DMS153 (cell line): ENCODE measurements around the gene KCTD21.

Source experiments
- DNase-seq: peaks from one replicate; lab custom pipeline; 2025; lab: John Stamatoyannopoulos, UW

The KCTD21 gene

DNA sequence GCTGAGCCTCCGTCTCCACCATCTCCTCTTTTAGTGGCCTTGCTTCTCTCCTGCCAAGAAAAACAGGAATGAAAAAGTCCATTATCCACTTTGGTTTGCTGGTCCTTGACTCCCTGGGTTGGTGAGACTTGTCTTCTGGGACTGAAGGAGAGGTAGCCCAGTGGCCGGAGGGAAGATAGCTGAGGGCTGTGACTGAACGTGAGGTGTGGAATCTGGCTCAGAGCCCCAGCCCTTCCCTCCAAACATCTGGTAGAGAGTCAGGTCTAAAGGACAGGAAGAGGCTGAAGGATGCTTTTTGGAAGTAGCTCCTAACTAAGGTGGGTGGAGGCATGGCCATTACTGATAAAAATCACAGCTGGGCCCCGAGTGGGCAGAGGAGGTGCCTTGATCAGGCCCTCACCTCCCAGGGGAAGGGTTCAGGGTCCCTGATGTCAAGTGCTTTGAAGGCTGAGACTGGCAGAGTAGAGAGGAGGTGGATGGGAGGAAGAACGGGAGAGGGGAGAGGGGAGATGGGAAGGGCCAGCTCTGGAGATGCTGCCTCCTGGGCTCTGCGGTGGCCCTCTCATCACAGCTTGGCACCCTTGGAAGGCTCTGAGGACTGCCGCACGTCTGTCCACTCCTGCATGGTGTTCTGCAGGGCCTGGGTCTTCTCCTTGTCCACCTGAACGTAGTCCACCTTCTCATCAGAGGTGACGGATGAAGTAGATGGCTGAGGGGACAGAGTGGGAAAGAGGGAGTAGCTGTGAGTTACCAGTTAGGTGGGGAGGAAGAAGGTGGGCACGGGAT, 30.5 kb upstream of the KCTD21 start:
- DNase-seq: no peak

- DNase-seq: no peak
Measured at GRCh38 chr11:78217650-78218541, 29.5 kb upstream of the KCTD21 start.

DNA sequence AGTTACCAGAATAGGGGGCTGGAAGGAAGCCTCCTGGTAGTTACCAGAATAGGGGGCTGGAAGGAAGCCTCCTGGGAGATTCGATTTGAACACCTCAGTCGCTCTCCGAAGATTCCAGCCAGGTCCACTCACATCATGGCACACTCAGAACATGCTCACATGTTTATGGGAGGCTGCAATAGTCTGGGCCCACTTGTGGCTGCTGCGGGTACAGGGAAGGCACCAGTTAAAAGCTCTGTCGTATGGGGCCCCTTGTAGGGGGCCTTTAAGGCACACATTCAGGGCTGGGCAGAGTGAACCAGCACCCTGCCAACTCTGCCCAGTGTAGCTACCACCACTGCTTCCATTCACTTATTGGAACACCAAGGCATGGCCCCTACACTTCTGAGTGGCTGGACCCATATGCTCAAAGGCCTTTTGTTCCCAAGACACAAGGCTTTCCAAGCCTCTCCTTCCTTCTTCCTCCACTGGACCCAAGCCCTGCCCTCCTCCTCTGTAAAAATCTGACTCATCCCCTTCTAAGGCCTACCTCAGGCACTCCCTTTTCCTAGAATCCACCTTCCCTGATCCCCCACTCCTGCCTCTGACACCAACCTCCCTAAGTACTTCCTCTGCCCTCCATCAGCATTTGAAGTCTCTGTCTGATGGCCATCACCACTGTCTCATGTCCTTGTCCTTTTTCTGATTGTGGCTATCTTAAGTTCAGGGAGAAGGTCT, 28.3 kb upstream of the KCTD21 start:
- DNase-seq: no peak

DNA sequence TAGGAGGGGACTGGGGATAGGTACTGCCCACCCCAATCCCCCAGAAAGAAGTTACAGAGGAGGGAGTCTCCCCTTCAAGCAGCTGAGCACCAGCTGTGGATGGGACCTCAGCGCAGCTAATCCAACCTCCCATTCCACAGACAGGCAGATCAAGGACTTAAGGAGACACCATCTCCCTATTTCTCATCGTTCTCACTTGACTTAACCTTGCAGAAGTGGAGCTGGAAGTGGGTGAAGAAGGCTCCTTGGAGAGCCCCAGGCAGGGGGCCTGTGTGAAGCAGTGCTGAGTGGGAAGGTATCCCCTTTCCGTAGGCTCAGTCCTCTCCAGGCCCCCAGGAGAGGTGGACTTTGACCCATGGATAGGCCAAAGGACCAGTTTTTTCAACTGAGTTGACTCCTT, 27.6 kb upstream of the KCTD21 start:
- no peak for DNase-seq

DNA sequence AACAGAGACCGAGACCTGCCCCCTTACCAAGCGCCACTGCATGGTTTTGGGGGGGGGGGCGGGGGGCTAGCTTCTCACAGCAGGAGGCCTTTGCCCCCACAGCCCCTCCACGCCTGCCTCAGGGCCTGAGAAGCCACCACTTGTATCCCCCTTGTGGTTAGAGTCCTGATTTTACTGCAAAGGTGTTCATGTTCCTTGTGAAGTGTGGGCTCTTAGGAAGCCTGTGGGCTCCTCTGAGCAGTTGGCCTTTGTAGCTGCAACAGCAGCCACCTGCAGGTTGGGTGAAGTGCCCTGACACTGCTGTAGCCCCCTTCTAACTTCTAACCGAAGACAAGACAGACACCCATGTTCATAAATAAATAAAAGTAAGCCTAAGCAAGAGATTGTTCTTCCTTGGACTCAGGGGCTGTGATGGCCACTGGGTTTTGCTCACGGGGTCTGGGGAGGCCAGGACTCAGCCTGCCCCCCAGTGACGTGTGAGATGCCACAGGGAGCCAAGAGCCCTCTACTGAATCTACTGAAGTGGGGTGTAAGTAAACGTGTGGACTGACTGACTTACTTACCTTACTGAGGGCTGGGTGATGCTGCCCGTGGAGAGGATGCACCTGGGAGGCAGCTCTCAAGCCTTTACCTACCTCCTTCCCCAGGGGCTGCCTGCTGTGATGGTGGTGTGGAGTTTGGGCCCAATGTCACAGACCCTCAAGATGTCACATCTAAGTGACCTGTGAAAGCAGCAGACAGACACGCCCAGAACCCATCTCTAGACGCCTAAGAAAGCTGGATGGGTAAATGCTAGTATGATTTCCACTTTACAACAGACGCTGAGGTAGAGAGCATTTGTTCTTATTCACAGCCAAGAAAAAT, 26.1 kb upstream of the KCTD21 start:
- no peak for DNase-seq

- DNase-seq: no peak
Measured at GRCh38 chr11:78213526-78214330, 25.3 kb upstream of the KCTD21 start.

- no peak for DNase-seq
Measured at GRCh38 chr11:78212586-78213371, 24.4 kb upstream of the KCTD21 start.

- DNase-seq: no peak
Measured at GRCh38 chr11:78211565-78211964, 23.1 kb upstream of the KCTD21 start.

DNA sequence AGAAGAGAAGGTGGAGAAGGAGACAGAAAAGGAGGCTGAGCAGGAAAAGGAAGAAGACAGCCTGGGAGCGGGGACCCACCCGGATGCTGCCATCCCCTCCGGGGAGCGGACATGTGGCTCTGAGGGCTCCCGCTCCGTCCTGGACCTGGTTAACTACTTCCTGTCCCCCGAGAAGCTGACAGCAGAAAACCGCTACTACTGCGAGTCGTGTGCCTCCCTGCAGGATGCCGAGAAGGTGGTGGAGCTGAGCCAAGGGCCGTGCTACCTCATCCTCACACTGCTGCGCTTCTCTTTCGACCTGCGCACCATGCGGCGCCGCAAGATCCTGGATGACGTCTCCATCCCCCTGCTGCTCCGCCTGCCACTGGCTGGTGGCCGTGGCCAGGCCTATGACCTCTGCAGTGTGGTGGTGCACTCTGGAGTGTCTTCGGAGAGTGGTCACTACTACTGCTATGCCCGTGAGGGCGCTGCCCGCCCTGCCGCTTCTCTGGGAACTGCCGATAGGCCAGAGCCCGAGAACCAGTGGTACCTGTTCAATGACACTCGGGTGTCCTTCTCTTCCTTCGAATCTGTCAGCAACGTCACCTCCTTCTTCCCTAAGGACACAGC, 21.7 kb upstream of the KCTD21 start:
- DNase-seq: no peak

DNA sequence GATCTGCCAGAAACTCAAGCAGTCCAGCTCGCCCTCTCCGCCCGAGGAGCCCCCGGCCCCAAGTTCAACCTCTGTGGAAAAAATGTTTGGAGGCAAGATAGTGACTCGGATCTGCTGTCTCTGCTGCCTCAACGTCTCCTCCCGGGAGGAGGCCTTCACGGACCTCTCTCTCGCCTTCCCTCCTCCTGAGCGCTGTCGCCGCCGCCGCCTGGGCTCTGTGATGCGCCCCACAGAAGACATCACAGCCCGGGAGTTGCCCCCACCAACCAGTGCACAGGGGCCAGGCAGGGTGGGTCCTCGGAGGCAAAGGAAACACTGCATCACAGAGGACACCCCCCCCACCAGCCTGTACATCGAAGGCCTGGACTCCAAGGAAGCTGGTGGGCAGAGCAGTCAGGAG, 21.1 kb upstream of the KCTD21 start:
- DNase-seq: no peak

DNA sequence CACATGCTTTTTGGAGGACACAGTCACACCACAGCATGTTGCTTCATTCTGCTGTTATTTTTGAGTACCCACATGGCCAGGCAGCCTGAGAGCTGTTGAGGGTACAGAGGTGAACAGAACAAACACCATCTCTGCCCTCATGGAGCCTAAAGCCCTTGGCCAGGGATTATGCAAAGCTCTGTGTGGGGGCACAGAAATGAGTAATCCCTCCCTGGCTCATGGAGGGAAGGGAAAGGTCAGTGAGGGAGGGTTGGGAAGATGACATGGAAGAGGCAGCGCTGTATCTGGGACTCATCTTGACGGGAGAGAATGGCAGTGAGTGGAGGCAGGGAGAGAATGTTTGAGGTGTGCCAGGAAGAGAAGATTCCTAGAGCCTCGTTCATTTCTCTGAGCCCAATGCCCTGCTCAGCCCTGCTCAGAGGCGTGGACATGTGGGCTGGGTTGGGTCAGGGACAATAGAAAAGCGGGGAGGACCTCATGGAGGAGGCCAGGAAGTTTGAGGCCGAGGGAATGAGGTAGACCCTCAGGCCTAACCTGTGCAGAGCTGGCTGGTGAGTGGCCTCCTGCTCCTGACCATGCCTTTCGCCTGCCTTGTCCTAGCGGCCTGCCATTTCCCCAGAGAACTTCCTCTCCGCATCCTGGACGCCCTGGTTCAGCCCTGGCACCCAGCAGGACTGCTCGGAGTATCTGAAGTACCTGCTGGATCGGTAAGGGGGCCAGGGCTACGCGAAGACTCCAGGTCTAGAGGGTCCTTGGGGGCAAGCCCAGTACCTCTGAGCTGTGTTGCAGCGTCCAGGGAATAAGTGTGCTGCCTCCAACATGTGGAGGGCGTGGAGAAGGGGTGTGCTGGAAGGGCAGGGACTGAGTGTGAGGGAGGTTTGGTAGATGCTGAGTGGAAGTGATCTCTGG, 20.1 kb upstream of the KCTD21 start:
- no peak for DNase-seq

- DNase-seq: no peak
Measured at GRCh38 chr11:78207532-78208256, 19.3 kb upstream of the KCTD21 start.

- no peak for DNase-seq
Measured at GRCh38 chr11:78205691-78206090, 17.3 kb upstream of the KCTD21 start.

DNA sequence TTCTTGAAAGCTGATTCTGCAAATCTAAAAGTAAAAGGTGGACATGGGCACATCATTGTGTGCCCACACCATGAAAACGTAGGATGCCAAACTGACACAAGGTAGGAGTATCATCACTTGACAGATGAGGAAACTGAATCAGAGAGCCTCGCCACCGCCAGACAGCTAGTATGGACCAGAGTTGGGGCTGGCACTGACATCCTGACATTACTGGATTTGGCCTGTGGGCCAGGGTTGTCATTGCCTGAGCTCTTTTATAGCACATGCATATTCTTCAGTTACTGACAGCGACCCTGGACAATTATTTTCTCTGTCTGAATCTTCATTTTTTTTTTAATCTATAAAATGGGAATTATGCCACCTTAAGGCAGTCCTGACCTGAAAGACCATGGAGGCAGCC, 16.8 kb upstream of the KCTD21 start:
- no peak for DNase-seq

- DNase-seq: no peak
Measured at GRCh38 chr11:78203184-78203583, 14.8 kb upstream of the KCTD21 start.

DNA sequence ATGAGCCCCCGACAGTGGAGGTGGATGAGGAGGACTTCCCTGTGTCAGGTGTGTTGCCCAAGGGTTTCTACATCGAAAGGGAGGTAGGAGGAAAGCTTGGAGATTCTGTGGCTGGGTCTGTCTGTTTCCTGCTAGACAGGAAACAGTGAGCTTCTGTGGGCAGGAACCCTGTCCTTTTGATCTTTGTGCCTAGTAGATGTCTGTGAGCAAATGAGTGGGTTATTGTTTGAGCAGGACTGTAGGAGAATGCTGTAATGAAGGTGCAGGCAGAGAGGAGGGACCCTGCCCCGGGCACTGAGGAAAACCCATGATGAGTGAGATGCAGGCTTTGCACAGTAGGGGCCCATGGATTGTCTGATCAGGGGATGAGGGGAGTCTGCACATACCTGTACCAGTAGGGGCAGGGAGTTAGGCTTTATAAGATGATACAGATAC, 14.3 kb upstream of the KCTD21 start:
- no peak for DNase-seq

DNA sequence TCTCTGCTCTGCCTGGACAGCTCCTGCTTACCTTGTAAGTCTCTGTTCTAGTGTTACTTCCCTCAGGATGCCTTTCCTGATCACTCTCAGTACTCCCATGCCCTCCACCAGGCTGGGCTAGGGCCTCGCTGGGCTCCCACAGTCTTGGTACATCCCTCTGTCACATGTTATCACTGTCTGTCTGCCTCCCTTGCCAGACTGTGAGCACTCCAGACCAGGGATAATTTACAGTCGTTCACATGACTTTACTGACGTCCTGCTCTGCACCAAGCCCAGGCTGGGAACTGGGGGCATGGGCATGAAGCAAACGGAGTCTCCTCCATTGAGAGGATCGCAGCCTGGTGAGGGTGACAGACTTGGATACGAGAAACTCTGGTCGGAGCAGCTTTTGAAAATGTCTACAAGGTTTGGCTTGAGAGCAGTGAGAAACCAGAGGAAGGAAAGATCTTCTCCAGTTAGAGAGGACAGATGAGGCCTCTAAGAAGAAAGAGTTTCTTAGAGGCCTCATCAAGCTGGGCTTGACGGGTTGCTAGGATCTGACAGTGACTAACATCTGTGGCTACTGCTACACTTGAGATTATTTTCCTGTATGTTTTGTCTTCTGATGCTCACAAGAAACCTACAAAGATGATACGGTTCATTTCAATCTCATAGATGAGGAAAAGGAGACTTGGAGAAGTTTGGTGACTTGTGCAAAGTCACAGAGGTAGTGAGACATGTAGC, 12.8 kb upstream of the KCTD21 start:
- DNase-seq: no peak
